HG03442 (cell line): ENCODE measurements around the gene GPAT3.
"Not testable (repeated sequence)": the region's sequence is repeated elsewhere in the genome, so short reads cannot be mapped to it uniquely, and the experiment has no call there.

Experiments used
- ATAC-seq: cut with Tn5 transposase; IDR thresholded peaks from one replicate; pipeline ENCODE4 v1.9.1; 2021; ENCODE audit warnings: mild to moderate bottlenecking, moderate library complexity; ENCODE audit not compliant: unreplicated experiment

GPAT3 gene

DNA sequence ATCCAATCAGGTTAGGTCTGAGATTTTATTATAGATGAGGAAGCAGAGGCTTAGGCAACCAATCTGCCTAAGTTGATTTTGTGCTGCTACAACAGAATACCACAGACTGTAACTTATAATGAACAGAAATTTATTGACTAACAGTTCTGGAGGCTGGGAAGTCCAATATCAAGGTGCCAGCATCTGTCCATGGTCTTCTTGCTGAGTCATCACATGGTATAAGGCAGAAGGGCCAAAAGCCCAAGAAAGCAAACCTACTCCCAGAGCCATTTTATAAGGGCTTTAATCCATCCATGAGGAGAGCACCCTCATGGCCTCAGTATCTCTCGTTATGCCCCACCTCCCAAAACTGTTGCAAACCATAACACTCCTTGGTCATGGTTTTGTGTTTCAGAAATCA is 55.8 kb downstream of the GPAT3 start:
- no peak for ATAC-seq

DNA sequence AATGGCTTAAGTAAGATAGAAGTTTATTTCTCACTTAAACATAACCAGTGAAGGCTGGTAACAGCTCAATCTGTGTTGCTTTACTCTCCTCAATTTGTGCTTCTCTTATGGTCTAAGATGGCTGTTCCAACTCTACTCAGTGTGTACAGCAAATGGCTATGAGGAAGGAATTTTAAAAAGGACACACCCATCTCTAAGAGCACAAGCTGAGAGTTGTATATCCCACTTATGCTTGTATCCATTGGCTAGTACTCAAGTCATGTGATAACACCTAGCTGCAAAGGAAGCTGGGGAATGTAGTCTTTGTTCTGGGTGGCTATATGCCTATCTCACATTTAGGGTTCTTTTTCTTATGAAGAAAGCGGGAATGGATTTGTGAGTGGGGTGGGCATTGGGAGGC is 63.3 kb downstream of the GPAT3 start:
- ATAC-seq: peak; percentile 68

DNA sequence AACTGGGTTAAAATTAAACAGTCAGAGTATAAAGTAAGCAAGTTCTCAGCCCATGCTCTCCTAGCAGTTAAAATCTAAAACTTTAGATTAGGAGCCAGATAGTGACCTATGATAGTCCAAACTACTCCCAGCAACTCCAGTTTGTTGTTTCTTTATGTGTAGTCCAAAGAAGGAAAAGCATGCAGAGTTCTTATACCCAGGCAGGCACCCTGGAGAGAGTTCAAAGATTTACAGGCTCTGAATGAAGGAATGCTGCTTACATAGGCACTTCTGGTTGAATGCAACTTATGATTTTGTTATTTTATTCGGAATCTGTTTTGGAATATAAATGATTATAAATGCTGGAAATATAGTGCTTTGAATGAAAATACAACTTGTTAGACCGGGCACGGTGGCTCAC is 67.2 kb downstream of the GPAT3 start:
- ATAC-seq: no peak

DNA sequence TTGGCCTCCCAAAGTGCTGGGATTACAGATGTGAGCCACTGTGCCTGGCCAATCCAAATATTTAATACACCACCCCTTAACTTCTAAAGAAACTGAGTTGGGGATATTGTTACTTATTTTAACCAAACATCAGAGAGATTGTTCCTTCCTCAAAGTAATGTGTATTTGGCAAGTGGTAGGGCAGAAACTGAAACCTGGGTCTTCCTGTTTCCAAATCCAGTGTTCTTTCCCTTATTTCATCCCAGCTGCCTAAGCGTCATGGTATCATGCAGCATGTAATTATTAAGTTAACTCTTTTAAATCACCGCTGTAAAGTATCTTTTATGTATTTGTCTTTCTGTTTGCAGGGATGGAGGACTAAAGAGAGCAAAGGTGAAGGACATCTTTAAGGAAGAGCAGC is 68.4 kb downstream of the GPAT3 start:
- no peak for ATAC-seq

DNA sequence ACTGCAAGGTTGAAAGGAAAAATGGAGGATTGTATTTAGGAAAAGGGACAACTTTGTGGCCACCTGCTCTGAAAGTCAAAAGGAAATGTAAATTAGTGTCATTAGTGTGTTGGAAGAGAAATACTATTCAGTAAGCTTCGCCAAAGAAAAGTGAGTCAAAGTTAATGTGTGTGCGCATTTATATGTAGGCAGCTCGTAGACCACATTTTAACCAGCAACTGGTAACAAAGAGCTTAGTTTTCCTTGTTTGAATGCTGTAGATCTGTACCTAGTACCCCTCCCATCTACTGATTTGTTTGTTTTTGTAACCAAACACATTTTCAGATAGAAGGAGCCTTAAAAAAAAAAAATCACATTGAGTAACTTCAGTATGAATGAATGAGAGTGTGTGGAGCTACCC is 69.3 kb downstream of the GPAT3 start:
- ATAC-seq: no peak

- ATAC-seq: peak; percentile 59
These were observed 69.8 kb downstream of the GPAT3 start for GRCh38 chr4:83605744-83606172.

- no peak for ATAC-seq
These were observed 70.6 kb downstream of the GPAT3 start for GRCh38 chr4:83606460-83606859.

DNA sequence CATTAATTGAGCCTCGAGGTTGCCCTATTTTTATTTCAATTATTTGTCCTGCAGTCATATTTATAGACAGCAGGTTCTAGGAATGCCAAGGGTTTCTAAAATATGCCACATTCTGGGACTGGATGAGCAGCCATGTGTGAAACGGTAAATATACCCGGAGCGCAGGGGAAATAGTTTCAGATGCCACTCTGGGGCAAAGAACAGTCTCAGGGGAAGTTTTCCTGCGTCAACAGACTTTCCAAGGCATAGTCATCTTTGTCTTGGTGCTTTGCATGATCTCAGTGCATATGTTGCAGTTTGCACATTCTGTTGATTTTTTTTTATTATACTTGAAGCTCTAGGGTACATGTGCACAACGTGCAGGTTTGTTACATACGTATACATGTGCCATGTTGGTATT is 71.0 kb downstream of the GPAT3 start:
- ATAC-seq: peak; percentile 37

DNA sequence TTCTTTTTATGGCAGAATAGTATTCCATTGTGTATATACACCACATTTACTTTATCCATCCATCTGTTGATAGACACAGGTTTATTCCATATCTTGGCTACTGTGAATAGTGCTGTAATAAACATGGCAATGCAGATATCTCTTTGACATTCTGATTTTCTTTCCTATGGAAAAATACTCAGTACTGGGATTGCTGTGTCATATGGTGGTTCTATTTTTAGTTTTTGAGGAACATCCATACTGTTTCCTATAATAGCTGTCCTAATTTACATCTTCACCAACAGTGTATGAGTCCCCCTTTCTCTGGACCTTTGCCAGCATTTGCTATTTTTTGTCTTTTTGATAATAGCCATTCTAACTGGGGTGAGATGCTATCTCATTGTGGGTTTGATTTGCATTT is 73.5 kb downstream of the GPAT3 start:
- ATAC-seq: no peak

DNA sequence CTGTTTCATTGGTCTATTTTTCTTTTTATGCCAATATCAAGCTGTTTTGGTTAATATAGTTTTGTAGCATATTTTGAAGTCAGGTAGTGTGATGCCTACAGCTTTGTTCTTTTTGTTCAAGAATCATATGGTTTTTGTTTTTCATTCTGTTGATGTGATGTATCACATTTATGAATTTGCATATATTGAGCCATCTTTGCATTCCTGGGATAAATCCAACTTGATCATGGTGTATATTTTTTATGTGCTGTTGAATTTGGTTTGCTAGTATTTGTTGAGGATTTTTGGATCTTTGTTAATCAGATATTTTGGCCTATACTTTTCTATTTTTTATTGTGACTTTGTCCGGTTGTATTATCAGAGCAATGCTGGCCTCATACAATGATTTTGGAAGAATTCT is 74.8 kb downstream of the GPAT3 start:
- ATAC-seq: no peak

GRCh38 chr4:83613023-83613422 is 77.1 kb downstream of the GPAT3 start:
- no peak for ATAC-seq

GRCh38 chr4:83613994-83614393 is 78.1 kb downstream of the GPAT3 start:
- no peak for ATAC-seq

- no peak for ATAC-seq
These were observed 80.3 kb downstream of the GPAT3 start for GRCh38 chr4:83616252-83616651.

DNA sequence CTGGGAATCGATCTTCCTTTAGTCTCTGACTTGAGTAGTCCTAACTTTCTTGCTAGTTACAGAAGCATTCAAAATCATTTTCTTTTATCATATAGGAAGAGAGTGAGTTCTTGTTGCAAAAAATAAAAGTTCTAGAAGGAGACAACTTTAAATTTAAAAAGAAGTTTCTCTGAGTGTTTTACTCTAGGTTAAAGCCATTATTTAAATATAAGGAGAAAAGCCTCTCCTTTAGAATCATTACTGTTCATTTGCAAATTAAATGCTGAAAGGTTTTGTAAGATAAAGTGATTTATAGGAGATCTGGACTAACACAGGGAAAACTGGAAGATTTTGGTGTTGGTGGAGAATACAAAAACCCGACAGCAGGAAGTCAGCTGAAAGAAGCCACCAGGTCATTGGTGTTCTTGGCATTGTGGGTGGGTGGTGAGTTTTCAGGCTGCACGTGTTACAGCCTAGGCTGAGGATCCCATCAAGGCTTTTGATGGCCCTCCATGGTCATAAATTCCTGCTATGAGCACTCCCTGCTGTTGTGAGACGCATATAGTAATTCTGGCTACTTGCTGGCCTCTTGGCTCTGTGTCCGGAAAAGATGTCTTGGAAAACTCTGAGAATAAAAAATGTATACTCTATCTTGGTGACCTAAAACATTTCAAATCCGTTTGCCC is 81.6 kb downstream of the GPAT3 start:
- no peak for ATAC-seq

GRCh38 chr4:83618431-83618830 is 82.5 kb downstream of the GPAT3 start:
- no peak for ATAC-seq

GRCh38 chr4:83618991-83619645 is 83.2 kb downstream of the GPAT3 start:
- ATAC-seq: no peak

GRCh38 chr4:83622127-83622526 is 86.2 kb downstream of the GPAT3 start:
- not testable (repeated sequence) for ATAC-seq

- ATAC-seq: no peak
These were observed 89.9 kb downstream of the GPAT3 start for GRCh38 chr4:83625821-83626220.

- ATAC-seq: no peak
These were observed 90.4 kb downstream of the GPAT3 start for GRCh38 chr4:83626245-83626836.

DNA sequence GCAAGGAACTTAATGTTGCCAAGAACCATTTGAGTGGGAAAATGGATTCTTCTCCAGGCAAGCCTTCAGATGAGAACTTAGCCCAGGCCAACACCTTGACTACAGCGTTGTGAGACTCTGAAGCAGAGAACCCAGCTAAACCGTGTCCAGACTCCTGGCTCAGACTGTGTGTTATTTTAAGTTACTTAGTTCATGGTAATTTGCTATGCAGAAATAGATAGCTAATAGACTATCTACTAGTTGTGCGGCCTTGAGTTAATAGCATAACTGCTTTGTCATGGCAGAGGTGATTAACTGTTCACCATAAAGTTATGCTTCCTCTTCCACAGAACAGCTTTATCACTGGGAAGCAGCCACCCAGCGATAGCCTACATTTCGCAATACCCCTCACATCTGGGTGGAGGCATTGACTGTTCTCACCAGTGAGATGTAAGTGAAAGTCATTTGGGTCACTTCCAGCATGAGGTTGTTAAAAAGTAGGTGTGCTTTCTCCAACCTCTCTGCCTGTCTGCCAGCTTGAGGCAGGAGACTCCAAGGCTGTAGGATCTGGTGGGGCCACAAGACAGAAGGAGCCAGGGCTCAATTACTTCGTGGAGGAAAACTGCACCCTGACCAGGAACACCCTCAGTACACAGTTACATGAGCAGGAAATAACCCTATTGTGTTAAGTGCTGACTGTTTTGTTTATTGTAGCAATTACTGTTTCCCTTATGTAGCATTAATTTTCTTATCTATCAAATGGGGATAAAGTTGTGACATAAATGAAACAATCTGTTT is 94.2 kb downstream of the GPAT3 start:
- ATAC-seq: no peak

DNA sequence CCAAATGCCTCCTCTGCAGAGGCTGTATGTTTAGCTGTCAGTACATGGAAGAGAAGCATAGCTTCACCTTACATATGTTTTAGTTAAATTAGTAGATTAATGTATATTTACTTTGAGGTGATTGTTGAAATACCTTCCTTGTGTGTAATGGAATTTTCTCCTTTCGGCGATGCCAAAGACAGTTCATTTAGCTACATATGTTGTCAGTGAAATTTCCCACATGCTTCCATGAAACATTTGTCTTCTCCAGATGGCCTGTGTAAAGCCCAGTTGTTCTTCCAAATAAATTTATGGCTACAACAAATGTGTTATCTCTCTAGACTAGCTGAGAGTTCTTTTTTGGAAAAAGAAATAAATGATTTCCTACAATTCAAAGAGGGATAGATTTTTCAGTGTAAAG is 95.2 kb downstream of the GPAT3 start:
- no peak for ATAC-seq

DNA sequence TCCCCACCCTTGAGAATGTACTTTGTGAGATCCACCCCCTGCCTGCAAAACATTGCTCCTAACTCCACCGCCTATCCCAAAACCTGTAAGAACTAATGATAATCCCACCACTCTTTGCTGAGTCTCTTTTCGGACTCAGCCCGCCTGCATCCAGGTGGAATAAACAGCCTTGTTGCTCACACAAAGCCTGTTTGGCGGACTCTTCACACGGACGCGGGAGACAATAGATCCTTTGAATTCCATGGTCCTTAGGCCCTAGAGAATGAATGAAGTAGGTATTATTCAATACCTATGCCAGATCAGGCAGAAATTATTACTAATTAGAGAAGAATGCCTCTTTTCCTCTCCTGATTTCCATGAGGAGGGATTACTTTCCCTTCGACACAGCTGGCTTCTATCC is 101.0 kb downstream of the GPAT3 start:
- ATAC-seq: no peak
